Measurements from ENCODE around the gene GFPT1.
"Not testable (repeated sequence)": the region's sequence is repeated elsewhere in the genome, so short reads cannot be mapped to it uniquely, and the experiment has no call there.

Gene GFPT1

DNA sequence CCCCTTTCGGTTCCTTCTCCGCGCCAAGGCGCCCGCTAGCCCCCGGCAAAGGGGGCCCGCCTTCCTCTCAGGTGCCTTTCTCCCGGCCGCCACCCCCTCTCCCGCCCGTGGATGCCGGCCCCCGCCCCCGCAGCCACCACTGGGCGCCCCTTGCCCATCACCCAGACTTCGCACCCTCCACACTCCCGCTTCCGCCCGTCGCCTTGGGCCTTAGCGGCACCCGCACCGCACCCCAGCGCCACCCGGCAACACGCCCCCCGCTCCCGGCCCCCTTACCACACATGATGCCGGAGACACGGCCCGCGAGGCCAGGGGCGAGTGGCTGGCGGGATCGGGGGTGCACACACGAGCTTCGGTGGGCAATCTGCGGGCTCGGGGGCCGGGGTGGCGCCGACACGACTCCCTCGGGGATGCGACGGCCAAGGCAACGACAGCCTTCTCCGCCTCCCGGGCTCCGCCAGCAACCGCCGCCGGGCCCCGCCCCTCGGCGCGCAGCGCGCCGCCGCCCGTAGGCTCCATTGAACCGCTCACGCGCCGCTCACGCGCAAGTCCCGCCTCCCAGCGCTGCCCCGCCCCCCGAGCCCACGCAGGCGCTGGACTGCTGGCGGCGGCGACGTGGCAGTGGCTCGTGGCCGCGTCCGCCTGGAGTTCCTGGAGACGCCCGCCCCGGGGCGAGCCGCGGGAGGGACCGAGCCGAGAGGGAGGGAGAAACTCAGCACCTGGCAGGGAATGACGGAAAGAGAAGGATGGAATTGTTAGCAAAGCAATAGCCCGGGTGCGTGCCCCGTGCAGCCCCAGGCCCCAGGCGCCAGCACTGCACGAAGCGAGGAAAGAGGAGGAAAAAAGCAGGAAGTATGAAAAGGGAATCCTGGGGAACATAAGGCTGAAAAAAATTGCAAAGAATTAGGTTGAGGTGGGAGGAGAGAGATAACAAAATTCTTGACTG, at the start of gene GFPT1:
TSS of gene GFPT1 (minus strand) at position 439 of the 946 bp plus-strand sequence. CDS start at position 283, 156 bp downstream.
- TF ChIP-seq, protein P1, sequence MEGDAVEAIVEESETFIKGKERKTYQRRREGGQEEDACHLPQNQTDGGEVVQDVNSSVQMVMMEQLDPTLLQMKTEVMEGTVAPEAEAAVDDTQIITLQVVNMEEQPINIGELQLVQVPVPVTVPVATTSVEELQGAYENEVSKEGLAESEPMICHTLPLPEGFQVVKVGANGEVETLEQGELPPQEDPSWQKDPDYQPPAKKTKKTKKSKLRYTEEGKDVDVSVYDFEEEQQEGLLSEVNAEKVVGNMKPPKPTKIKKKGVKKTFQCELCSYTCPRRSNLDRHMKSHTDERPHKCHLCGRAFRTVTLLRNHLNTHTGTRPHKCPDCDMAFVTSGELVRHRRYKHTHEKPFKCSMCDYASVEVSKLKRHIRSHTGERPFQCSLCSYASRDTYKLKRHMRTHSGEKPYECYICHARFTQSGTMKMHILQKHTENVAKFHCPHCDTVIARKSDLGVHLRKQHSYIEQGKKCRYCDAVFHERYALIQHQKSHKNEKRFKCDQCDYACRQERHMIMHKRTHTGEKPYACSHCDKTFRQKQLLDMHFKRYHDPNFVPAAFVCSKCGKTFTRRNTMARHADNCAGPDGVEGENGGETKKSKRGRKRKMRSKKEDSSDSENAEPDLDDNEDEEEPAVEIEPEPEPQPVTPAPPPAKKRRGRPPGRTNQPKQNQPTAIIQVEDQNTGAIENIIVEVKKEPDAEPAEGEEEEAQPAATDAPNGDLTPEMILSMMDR (IDR thresholded peaks at IDR 0.05; ENCODE audit: low read depth, low read length), result no peak

DNA sequence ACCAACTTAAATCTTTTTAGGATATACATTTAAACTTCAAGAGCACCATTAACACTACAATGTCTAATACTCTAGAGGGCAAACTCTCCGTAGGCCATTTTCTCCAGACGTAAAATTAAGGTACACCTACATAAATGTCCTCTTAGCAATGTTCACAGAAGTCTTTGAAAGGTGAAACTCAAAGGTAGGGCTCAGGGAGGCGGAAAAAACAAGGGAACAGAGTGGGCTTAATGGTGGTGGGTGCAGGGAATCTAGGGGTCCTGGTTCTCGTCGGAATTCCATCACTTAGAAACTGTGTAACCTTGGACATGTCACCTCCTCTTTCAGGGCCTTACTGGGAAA, 49.5 kb upstream of the GFPT1 start:
- TF ChIP-seq, protein P1 (IDR thresholded peaks at IDR 0.05; ENCODE audit: low read depth, low read length), result no peak
- H3K4me3 ChIP-seq (ENCODE audit: low read depth, low read length), result peak overlapping the region; percentile 83

More for the DNA sequence above, at the start of gene GFPT1:
- peak within 1 kb of the TSS; percentile 84 for H3K4me3 ChIP-seq (ENCODE audit: low read depth, low read length)

DNA sequence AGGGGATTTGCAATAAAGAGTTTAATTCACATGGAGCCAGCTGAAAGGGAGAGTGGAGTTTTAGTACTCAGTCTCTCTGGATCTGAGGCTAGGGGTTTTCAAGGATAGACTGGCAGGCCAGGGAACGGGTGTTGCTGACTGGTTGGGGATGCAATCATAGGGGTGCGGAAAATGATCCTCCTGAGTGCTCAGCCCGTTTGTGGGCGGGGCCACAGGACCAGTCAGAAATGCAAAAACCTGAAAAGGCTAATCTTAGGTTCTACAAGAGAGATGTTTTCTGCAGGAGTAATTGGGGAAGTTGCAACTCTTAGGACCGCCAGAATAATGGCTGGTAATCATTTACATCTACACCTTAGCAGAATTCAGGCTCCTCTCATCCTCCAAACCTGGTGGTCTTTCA, 47.7 kb upstream of the GFPT1 start:
- no peak overlapping the region for H3K4me3 ChIP-seq (ENCODE audit: low read depth, low read length)
- TF ChIP-seq, protein P1 (IDR thresholded peaks at IDR 0.05; ENCODE audit: low read depth, low read length), result no peak

DNA sequence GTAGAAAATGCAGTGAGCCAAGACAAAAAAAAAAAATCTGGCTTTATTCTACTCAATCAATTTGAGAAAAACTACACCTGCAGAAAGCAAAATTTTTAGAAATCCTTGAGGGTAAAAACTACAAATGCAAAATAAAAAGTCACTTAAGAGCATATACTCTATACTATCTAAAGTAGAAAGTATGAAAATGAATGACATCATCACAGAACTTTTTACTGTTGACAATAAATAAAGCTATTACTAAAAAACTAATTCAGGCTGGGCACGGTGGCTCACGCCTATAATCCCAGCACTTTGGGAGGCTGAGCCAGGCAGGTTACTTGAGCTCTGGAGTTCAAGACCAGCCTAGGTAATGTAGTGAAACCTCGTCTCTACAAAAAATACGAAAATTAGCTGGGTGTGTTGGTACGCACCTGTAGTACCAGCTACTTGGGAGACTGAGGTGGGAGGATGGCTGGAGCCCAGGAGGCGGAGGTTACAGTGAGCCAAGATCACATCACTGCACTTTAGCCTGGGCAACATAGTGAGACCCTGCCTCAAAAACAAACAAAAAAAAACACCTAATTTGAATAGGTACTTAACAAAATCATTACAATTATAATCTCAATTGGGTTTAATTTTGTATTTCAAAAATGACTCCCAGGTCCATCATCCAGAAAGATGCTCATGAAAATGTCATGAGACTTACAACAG, 42.6 kb upstream of the GFPT1 start:
- no peak overlapping the region for H3K4me3 ChIP-seq (ENCODE audit: low read depth, low read length)
- TF ChIP-seq, protein P1 (IDR thresholded peaks at IDR 0.05; ENCODE audit: low read depth, low read length), result no peak

DNA sequence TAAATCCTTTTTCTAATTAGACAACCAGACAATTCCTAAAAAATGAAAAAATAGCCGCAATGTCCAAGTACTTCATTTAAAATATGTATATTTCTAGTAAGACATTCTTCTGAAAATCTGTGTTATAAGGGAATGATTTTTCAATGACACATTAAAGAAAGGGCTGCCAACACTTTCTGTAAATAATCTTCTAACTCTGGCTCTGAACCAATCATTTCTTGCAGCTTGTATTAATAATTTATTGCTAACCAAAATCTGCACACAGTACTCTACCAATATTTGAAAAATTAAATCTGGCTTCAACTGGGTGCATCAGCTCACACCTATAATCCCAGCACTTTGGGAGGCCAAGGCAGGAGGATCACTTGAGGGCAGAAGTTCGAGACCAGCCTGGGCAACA, 42.0 kb upstream of the GFPT1 start:
- H3K4me3 ChIP-seq (ENCODE audit: low read depth, low read length), result no peak overlapping the region
- TF ChIP-seq, protein P1 (IDR thresholded peaks at IDR 0.05; ENCODE audit: low read depth, low read length), result no peak

DNA sequence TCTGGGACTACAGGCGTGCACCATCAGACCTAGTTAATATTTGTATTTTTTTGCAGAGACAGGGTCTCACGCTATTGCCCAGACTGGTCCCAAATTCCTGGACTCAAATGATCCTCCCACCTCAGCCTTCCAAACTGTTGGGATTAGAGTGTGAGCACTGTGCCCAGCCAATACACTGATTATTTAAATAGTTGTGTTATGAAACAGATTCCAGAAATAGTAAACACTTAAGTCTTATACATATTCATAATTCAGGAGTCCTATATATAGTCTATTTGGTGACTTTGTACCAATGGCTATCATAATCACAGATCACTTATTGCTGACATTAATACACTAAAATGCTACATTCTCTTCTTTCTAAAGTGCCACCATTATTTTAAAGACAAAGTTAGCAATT, 37.4 kb upstream of the GFPT1 start:
- no peak overlapping the region for H3K4me3 ChIP-seq (ENCODE audit: low read depth, low read length)
- TF ChIP-seq, protein P1 (IDR thresholded peaks at IDR 0.05; ENCODE audit: low read depth, low read length), result no peak

DNA sequence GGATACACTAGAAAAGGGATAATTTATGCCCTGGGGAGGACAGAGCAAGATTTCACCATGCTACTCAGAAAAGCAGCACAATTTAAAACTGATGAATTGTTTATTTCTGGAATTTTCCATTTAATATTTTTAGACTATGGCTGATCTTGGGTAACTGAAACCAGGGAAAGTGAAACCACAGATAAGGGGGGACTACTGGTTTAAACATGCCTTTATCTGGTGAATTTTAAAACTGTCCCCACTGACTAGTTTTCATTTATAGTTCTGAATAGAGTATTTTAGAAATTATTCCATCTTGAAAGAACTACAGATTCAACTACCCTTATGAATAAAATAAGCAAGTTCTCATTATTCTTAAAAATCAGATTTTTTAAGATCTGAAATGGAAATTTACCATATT, 35.2 kb upstream of the GFPT1 start:
- TF ChIP-seq, protein P1 (IDR thresholded peaks at IDR 0.05; ENCODE audit: low read depth, low read length), result no peak

DNA sequence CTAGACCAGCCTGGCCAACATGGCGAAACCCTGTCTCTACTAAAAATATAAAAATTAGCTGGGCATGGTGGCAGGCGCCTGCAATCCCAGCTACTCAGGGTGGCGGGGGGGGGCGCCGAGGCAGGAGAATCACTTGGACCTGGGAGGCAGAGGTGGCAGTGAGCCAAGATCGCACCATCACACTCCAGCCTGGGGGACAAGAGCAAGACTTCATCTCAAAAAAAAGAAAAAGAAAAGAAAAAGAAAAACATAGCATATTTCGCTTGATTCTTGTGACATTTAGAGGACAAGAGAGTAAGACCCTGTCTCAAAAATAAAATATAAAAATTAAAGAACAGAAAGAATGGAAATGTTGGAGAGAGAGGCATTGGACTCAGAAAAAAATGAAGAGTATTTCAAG, 32.1 kb upstream of the GFPT1 start:
- not testable (repeated sequence) for H3K4me3 ChIP-seq (ENCODE audit: low read depth, low read length)

More for the DNA sequence above, 35.2 kb upstream of the GFPT1 start:
- no peak overlapping the region for H3K4me3 ChIP-seq (ENCODE audit: low read depth, low read length)
